ENCODE results near the gene SUGP2.

DNA sequence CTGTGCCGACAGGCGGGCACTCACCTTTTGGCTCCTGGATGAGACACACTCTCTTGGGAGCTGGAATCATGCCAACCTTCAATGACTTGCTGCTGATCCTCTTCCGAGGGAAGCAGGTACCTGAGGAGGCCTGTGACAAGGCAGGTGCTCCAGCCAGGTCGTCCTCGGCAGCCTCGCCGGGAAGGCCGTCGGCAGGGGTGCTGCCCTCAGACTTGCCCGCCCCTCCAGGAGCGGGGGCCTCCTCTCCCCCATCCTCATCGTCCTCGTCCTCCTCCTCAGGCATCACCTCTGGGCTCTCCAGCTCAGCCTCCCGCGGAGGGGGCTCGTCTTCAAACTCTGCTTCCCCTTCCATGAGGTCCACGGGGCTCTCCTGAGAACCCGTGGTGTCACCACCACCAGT, 29.2 kb downstream of the SUGP2 start:
- TF ChIP-seq, protein P1, sequence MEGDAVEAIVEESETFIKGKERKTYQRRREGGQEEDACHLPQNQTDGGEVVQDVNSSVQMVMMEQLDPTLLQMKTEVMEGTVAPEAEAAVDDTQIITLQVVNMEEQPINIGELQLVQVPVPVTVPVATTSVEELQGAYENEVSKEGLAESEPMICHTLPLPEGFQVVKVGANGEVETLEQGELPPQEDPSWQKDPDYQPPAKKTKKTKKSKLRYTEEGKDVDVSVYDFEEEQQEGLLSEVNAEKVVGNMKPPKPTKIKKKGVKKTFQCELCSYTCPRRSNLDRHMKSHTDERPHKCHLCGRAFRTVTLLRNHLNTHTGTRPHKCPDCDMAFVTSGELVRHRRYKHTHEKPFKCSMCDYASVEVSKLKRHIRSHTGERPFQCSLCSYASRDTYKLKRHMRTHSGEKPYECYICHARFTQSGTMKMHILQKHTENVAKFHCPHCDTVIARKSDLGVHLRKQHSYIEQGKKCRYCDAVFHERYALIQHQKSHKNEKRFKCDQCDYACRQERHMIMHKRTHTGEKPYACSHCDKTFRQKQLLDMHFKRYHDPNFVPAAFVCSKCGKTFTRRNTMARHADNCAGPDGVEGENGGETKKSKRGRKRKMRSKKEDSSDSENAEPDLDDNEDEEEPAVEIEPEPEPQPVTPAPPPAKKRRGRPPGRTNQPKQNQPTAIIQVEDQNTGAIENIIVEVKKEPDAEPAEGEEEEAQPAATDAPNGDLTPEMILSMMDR (IDR thresholded peaks at IDR 0.05): no peak
- TF ChIP-seq POLR2A (IDR thresholded peaks at IDR 0.05): no peak

Measured in right lobe of liver (tissue), 4 donors.